Measurements from ENCODE around the gene RILPL2.
"Not testable (repeated sequence)": the region's sequence is repeated elsewhere in the genome, so short reads cannot be mapped to it uniquely, and the experiment has no call there.

Gene RILPL2

DNA sequence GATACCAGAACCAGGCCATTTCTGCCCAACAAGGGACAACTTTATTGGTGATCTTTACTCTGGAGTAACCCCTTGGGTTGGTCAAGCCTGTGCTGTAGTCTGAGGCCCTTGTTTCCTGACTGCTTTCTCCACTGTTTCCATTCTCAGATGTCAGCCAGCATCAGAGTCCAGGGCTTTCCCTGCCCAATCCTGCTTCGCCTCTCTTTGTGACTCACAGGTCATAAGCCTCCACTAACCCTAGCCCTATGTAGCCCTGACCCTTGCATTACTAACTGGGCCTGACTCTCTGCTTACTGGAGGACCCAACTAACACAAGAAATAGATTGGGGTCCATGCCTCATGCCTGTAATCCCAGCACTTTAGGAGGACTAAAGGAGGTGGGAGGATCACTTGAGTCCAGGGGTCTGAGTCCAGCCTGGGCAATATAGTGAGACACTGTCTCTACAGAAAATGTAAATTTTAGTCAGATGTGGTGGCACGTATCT, 12.8 kb upstream of the RILPL2 start:
- no peak for DNase-seq

DNA sequence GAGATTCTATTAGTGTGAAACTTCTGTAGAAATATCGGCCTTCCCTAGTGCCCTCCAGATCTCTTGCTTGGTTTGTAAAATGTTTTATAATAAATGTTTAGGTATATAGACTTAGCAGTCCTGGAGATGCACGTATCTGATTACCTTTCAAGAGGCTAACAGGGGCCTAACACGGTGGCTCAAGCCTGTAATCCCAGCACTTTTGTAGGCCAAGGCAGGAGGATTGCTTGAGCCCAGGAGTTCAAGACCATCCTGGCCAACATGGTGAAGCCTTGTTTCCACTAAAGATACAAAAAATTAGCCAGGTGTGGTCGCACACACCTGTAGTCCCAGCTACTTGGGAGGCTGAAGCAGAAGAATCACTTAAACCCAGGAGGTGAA, 9.8 kb upstream of the RILPL2 start:
- no peak for DNase-seq

DNA sequence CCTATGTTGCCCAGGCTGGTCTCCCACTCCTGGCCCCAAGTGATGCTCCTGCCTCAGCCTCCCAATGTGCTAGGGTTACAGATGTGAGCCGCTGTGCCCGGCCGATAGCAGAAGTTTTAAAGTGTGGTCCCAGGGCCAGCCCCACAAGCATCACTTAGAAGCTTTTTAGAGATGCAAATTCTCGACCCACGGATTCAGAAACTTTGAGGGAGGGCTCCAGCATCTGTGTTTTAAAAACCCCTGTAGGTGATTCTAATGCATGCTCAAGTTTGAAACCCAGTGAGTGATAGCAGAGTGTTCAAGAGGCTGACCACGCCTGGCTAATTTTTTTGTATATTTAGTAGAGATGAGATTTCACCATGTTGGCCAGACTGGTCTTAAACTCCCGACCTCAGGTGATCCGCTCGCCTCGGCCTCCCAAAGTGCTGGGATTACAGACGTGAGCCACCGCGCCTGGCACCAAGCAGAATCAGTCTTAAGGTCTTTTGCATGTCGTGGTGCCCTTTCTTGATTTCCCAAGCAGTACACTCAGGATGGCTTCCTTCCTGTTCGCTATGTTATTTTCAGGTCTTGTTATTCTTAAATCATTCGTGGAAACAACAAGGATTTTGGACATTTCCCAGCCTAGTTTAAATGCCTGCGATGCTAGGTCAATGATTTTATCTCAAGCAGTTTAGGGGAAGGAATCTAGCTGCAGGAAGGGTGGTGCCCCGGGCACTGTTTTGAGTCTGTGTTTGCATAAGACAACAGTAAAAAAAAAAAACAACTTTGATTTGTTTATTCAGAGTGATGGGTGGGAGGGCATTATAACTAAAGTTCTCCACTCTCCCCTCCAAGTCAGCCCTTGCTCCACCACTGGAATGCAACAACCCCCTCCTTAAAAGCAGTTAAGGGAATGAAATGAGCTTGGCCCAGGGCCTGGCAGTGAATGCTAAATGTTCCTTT, 9.2 kb upstream of the RILPL2 start:
- no peak for DNase-seq

GRCh38 chr12:123444092-123445026, 7.9 kb upstream of the RILPL2 start:
- DNase-seq = no peak

GRCh38 chr12:123442774-123443173, 6.3 kb upstream of the RILPL2 start:
- no peak for DNase-seq

GRCh38 chr12:123441523-123442164, 5.2 kb upstream of the RILPL2 start:
- no peak for DNase-seq

- no peak for DNase-seq
Observed at GRCh38 chr12:123435636-123436016, 858 bp downstream of the RILPL2 start.

GRCh38 chr12:123433615-123434014, 2.9 kb downstream of the RILPL2 start:
- DNase-seq = no peak

DNA sequence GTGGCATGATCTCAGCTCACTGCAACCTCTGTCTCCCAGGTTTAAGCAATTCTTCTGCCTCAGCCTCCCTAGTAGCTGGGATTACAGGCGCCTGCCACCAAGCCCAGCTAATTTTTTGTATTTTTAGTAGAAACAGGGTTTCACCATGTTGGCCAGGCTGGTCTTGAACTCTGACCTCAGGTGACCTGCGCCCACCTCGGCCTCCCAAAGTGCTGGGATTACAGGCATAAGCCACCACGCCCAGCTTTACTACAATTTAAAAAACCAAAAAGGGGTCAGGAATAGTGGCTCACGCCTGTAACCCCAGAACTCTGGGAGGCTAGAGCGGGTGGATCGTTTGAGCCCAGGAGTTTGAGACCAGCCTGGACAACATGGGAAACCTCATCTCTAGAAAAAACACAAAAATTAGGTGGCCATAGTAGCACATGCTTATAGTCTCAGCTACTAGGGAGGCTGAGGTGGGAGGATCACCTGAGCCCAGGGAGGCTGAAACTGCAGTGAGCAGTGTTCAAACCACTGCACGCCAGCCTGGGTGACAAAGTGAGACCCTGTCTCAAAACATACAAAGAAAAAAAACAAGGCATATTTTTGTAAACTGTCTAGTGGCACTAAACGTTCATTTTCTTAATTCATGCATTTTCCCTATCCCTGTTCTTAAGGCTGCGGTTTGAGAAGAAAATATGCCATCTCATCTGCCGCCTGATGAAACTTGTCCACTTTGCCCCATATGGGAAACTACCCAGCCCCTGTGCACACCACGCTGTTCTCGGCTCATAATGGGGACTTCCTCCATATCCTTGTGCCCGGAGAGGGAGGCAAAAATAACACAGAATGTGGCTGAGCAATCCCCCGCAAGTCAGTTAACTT, 4.3 kb downstream of the RILPL2 start:
- DNase-seq = not testable (repeated sequence)

DNA sequence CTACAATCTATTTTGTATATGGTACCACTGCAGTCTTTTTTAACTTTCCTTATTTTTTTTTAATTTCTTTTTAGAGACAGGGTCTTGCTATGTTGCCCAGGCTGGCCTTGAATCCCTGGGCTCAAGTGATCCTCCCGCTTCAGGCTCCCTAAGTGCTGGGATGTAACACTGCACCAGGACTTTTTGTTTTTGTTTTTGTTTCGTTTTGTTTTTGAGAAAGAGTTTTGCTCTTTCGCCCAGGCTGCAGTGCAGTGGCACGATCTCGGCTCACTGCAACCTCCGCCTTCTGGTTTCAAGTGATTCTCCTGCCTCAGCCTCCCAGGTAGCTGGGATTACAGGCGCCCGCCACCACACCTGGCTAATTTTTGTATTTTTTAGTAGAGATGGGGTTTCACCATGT, 7.4 kb downstream of the RILPL2 start:
- DNase-seq = not testable (repeated sequence)

DNA sequence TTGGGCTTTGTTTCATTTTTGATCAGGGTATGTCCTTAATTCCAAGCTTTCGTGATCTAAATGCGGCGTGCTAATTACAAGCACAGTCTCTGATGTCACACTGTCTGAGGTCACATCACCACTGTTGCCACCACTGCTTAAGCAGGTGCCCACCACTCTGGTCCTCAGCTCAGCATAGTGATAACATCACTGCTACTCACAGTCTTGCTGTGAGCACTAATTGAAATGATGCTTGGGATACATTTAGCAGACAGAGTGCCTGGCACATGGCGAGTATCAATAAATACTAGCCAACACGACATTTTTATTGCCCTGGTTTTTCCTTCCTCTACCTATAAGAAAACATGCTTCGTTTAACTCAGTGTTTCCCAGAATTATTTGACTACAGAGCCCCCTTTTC, 7.9 kb downstream of the RILPL2 start:
- no peak for DNase-seq

DNA sequence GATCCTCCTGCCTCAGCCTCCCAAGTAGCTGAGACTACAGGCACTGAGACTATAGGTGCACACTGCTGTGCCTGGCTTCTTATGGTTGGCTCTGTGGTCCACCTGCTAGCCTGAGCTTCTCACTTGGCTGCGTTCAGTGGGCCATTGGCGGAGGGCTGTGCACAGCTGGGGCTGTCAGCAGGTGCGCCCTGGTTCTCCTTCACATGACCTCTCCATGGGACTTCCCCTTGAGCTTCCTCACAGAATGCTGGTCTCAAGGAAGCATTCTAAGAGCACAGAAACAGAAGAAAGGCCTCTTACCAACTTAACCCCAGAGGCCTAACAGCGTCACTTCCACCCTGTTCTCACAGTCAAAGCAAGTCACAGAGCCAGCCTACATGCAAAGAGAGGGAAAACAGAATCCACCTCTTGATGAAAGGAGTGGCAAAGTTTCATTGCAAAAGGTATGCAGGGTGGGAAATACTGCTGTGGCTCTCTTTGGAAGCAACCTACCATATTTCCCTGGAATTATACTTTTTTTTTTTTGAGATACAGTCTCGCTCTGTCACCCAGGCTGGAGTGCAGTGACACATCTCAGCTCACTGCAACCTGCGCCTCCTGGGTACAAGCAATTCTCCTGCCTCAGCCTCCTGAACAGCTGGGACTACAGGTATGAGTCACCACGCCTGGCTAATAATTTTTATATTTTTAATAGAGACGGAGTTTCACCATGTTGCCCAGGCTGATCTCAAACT, 9.3 kb downstream of the RILPL2 start:
- no peak for DNase-seq

- DNase-seq = no peak
Observed at GRCh38 chr12:123421314-123421713, 15.2 kb downstream of the RILPL2 start.

GRCh38 chr12:123410041-123410412, 26.5 kb downstream of the RILPL2 start:
- DNase-seq = no peak

DNA sequence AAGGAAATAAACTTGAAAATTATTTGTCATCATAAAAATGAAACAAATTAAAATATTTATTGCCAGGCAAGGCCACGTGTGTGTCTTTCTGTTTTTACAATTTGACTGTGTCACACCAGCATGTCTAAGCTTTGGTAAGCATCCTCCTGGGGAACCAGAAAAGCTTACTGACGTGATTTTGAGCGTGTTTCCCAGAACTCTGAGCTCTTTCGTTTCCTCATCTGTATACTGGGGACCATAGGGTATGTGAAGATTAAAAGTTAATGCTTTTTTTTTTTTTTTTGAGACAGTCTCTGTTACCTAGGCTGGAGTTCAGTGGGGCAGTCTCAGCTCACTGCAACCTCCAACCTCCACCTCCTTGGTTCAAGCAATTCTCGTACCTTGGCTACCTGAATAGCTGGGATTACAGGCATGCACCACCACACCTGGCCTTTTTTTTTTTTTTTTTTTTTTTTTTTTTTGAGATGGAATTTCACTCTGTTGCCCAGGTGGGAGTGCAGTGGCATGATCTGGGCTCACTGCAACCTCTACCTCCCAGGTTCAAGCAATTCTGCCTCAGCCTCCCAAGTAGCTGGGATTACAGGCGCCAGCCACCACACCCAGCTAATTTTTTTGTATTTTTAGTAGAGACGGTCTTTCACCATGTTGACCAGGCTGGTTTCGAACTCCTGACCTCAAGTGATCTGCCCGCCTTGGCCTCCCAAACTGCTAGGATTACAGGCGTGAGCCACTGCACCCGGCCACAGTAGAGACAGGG, 27.0 kb downstream of the RILPL2 start:
- DNase-seq = not testable (repeated sequence)

GRCh38 chr12:123408619-123409018, 27.9 kb downstream of the RILPL2 start:
- not testable (repeated sequence) for DNase-seq

GRCh38 chr12:123407934-123408333, 28.6 kb downstream of the RILPL2 start:
- not testable (repeated sequence) for DNase-seq

- DNase-seq = not testable (repeated sequence)
Observed at GRCh38 chr12:123407269-123407668, 29.2 kb downstream of the RILPL2 start.

GRCh38 chr12:123404581-123404980, 31.9 kb downstream of the RILPL2 start:
- no peak for DNase-seq
